SK-N-MC (cell line): ENCODE data around the gene EFCAB12.

Experiments
- EZH2 ChIP-seq: fragments of 200-600 bp; sonication (generic); IDR thresholded peaks from one replicate; pipeline ENCODE4 v1.6.1; 2017; ENCODE audit warnings: antibody characterized with exemption
- POLR2AphosphoS5 ChIP-seq: IDR thresholded peaks from 2 replicates; pipeline ENCODE4 v1.6.1; 2012; ENCODE audit warnings: mild to moderate bottlenecking, low read depth, low read length, borderline replicate concordance

- TF ChIP-seq POLR2AphosphoS5 (no peak), EZH2 (no peak)
These were observed 70.8 kb downstream of the EFCAB12 start for GRCh38 chr3:129357616-129358015.
